GM12891 (cell line): Measurements from ENCODE around the gene DNAI7.
A peak's percentile ranks its signal among the peaks of the same experiment; 100 is the strongest.

Source experiments
- DNase-seq: peaks from one replicate; pipeline ENCODE4 v3.0.0; 2011; ENCODE audit warnings: low spot score; ENCODE audit not compliant: insufficient read length
- FAIRE-seq: peaks from 2 replicates; lab custom pipeline; 2011; peaks lifted over from hg19 to GRCh38; lab: Jason Lieb, UNC
- PAX5 ChIP-seq: IDR thresholded peaks from 2 replicates; pipeline ENCODE4 v1.6.1; 2011; ENCODE audit warnings: low read length, moderate library complexity, mild to moderate bottlenecking; ENCODE audit not compliant: insufficient read depth, severe bottlenecking
- POLR2A ChIP-seq: IDR thresholded peaks from 2 replicates; pipeline ENCODE4 v1.6.1; 2011; ENCODE audit warnings: low read depth, low read length, control low read depth
- POLR2AphosphoS5 ChIP-seq: IDR thresholded peaks from 2 replicates; pipeline ENCODE4 v1.6.1; 2011; ENCODE audit warnings: low read depth, low read length, control low read depth
- POU2F2 ChIP-seq: IDR thresholded peaks from 2 replicates; pipeline ENCODE4 v1.6.1; 2011; ENCODE audit warnings: low read depth, mild to moderate bottlenecking, control low read depth, low read length, moderate library complexity
- SPI1 ChIP-seq: IDR thresholded peaks from 2 replicates; pipeline ENCODE4 v1.6.1; 2011; ENCODE audit warnings: low read depth, low read length, control low read depth
- TAF1 ChIP-seq: IDR thresholded peaks from 2 replicates; pipeline ENCODE4 v1.6.1; 2011; ENCODE audit warnings: low read depth, low read length, control low read depth

The DNAI7 gene

DNA sequence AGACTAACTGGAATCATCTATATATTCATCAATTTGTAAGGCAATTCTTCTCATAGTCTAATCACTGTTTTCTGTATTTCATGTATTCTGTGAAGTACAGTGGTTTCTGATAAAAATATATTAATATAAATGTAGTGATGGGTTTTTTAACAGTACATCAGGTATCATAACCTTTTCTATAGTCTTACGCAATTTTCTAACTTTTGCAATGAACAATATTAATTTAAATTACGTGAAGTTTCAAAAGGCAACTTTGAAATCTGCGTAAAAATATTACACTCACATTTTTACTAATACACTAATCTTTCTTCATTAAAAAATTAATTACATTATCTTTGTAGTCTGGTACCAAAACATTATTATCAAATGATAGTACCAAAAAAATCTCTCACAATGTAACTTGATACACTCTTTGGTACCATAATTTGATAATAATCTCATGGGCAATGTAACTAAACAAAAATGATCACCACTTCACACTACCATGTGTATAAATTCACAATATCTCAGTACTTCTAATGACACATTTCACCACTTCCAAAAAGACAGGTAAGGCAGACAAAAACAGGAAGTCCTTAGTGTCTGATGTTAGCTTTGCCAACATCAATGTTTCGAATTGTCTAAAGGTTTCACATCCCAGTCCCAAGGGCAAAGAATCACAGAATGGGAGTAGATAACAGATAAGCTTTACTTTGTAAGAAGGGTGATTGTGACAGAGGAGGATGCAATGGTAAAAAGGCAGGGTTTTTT lies 8.7 kb downstream of the DNAI7 start:
- peak; percentile 43 for FAIRE-seq
- peak; percentile 94 for TF ChIP-seq SPI1
- TF ChIP-seq POLR2A, result no peak
- no peak for DNase-seq

DNA sequence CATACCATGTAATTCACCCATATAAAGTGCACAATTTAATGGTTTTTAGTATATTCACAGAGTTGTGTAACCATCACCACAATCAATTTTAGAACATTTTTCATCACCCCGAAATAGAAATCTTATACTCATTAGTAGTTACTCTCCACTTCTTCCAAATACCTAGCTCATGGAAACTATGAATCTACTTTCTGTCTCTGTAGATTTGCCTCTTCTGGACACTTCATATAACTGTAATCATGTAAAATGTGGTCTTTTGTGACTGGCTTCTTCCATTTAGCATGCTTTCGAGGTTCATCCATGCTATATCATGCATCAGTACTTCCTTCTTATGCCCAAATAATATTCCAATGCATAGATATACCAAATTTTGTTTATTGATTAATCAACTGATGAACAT lies 10.8 kb downstream of the DNAI7 start:
- FAIRE-seq, result no peak
- DNase-seq, result no peak
- TF ChIP-seq POLR2AphosphoS5, result no peak

DNA sequence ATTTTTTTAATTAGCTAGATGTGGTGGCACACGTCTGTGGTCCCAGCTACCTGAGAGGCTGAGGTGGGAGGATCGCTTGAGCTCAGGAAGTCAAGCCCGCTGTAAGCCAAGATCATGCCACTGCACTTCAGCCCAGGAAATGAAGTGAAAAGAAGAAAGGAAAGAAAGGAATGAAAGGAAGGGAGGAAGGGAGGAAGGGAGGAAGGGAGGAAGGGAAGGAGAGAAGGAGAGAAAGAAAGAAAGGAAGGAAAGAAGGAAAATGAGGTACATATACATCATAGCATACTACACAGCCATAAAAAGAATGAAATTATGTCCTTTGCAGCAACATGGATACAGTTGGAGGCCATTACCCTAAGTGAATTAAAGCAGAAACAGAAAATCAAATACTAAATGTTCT lies 12.2 kb downstream of the DNAI7 start:
- FAIRE-seq (no peak), DNase-seq (no peak)
- TF ChIP-seq PAX5 (no peak), POLR2A (no peak), POLR2AphosphoS5 (no peak), TAF1 (no peak), SPI1 (no peak)

DNA sequence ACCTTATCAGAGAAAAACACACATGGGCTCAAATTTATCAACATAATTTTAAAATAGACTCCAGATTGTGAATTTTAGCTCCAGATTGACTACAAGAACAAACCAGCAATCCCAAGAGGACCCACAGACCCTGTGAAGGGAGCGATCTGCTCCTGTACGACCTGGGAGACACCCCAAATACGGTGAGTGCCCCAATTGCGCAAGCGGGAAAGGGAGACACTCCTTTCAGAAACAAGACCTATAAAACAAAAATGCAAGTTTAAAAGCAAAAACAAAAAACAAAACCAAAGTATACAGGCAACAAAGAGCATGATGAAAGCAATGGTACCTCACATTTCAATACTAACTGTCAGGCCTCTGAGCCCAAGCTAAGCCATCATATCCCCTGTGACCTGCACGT lies 32.1 kb downstream of the DNAI7 start:
- no peak for FAIRE-seq
- DNase-seq, result no peak
- TF ChIP-seq POU2F2, result no peak
- TF ChIP-seq PAX5, result no peak

DNA sequence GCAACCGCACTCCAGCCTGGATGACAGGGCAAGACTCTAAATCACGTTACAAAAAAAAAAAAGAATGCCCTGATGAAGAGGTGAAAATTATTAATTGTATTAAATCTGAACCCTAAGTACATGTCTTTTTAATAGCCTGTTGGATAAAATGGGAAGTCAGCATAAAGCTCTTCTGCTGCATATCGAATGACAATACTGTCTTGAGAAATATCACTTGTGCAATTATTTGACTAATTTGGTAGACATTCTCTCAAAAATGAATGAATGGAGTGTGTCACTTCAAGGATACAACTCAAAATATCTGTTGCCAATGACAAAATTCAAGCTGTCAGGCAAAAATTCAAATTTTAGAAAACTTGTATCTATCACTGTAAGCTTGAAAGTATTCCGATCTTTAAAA lies 38.9 kb downstream of the DNAI7 start:
- FAIRE-seq (no peak), DNase-seq (no peak)
- TF ChIP-seq POLR2AphosphoS5 (no peak), PAX5 (no peak), POLR2A (no peak), POU2F2 (no peak), SPI1 (no peak)

DNA sequence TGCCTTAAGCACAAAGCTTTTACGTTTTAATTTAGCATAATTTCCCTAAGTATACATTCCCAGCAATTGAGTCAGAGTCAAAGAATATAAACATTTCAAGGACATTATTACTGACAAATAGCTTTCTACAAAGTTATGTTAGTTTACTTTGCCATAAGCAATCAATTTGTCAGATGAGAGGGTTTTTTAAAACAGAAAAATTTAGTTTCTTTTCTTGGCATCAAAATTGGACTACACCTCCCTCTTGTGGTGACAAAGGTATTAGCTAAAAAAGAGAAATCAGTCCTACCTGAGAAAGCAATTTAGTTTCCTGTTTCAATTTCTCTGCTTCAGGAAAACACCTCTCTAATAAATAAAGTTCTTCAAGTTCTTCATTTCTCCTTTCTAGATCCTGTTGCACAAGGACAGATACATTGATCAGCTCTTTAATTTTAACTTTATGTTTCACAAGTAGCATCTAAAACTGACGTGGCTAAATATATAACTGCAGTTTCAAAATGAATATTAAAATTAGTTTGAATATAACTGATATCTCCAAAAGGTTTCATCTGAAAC lies 39.9 kb downstream of the DNAI7 start:
- no peak for TF ChIP-seq POU2F2
- TF ChIP-seq POLR2A, result no peak
- TF ChIP-seq TAF1, result no peak
- TF ChIP-seq POLR2AphosphoS5, result no peak
- DNase-seq (peak; percentile 10), FAIRE-seq (peak; percentile 20)

DNA sequence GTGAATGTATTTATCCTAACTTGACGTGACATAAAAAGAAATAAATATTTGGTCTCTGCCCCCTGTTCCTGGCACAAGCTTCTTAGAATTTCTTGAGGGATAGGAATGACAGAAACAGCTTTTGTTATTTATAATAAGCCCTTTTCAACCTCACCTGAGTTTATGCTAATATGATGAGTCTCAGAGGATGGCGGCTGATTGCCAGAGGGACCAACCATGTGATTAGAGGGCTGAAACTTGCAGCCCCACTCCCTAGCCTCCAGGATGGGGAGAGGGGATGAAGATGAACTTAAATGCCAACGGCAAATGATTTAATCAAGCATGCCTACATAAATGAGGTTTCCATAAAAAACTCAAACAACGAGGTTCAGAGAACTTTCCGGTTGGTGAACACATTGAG lies 42.9 kb downstream of the DNAI7 start:
- FAIRE-seq (no peak), DNase-seq (no peak)
- TF ChIP-seq POU2F2 (no peak), PAX5 (no peak), POLR2AphosphoS5 (no peak), SPI1 (no peak), POLR2A (no peak), TAF1 (no peak)

DNA sequence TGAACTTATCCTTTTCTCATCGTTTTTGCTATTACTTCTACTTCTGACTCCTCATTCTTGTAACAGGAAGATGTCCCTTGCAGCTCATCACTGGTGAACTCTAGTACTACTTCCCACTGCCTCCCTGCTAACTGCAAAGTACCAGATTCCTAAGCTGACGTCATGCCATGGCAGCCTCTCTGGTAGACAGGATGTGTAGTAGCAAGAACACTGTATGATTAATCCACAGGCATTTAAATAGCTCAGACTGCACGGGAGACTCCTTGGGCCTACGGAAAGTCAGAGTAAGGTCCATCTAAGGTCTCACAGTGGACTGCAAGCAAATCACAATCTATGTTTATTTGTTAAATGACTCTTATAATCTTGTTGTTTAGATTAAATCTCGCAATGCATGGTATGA lies 43.5 kb downstream of the DNAI7 start:
- DNase-seq (no peak), FAIRE-seq (no peak)
- TF ChIP-seq TAF1 (no peak), POLR2AphosphoS5 (no peak), PAX5 (no peak), POLR2A (no peak), SPI1 (no peak), POU2F2 (no peak)

DNA sequence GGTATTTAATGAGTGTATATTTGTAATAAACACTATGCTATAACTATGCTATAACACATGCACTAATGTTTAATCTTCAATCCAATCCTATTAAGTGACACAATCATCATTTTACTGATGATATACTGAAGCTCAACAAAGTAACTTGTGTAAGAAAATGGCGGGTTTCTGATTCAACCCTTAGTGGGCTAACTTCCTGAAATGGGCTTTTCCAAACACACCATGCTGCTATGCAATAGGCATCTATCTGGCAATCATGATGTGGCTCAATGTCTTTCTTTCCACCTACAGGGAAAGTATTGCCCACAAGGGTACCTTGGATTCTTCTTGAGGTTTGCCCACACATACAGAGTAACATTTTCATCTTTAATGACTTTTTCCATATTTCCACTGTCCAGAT lies 48.3 kb downstream of the DNAI7 start:
- TF ChIP-seq POLR2AphosphoS5 (no peak), SPI1 (no peak), PAX5 (no peak), TAF1 (no peak), POLR2A (no peak), POU2F2 (no peak)

DNA sequence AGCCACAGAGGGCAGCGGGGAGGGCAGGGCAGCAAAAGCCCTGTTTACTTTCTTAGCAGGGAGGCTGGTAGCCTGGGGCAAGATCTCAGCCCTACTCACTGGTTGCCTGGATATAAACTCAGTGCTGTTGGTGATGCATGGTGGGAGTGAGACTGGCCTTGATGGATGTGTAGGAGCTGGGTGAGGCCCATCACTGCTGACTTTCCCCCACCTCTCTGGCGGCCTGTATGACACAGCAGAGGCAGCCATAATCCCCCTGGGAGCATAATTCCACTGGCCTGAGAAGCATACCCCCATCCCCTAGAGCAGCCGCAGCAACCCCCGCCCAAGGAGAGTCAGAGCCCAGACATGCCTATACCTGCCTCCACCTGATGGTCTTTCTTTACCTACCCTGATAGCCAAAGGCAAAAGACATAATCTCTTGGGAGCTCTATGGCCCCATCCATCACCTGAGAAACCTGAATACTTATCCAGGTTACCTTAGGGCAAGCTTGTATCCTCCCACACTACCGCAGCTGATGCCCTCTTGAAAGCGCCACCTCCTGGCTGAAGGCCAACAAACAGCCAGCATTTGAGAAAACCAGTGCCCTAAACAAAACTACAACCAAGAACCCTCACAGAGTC lies 59.3 kb downstream of the DNAI7 start:
- TF ChIP-seq SPI1, result no peak
- TF ChIP-seq PAX5, result no peak
- TF ChIP-seq TAF1, result no peak
- TF ChIP-seq POLR2AphosphoS5, result no peak
- no peak for TF ChIP-seq POLR2A
- no peak for TF ChIP-seq POU2F2
- no peak for DNase-seq
- FAIRE-seq, result peak; percentile 40

More for the DNA sequence above, 48.3 kb downstream of the DNAI7 start:
- no peak for DNase-seq
- no peak for FAIRE-seq
